Epithelial cell of proximal tubule (primary cell): ENCODE results near the gene OTOG. TPM values are rescaled to one million over a fixed set of nuclear protein-coding genes. Genes with fewer than 3 reads are reported as not detected.

Source experiments
- DNase-seq: peaks from one replicate; pipeline ENCODE4 v3.0.0-alpha.2; 2011; ENCODE audit warnings: low read depth
- H3K4me3 ChIP-seq: 2 replicates; pipeline ENCODE4 v1.5.1; 2011; ENCODE audit warnings: low read depth, mild to moderate bottlenecking, low read length
- CTCF ChIP-seq: conservative IDR thresholded peaks from 2 replicates; pipeline ENCODE4 v1.5.1; 2012; ENCODE audit warnings: low read depth, mild to moderate bottlenecking, low read length
- total RNA-seq: library from RNA; depleted of rRNA; stranded (reverse); fragments of >200 nt; gene quantifications from 2 replicates; pipeline ENCODE4 v1.2.3, GENCODE V29; 2015

OTOG gene
- total RNA-seq, 1 donor from 2014 or later: not detected

GRCh38 chr11:17506314-17506713 lies 40.7 kb upstream of the OTOG start:
- H3K4me3 ChIP-seq: no peak overlapping the region
- no peak for DNase-seq
- no peak for TF ChIP-seq CTCF

DNA sequence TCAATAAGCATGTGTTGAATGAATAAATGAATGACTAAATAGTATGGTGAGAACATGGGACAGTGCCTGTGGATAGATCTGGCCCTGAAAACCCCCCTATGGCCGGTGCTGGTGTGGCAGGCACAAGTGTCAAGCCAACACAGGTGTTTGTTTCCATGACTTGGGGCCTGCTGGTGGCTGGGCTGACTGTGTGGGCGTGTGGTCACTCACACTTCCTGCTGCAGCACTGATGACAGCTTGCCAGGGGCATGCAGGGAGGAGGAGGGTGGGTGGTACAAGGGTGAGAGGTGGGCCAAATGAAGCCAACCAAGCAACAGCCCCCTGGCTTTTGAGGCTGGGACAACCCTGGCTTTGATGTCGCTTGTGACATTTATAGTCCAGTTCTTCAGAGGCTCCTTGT lies 40.1 kb upstream of the OTOG start:
- TF ChIP-seq CTCF: no peak
- no peak overlapping the region for H3K4me3 ChIP-seq
- DNase-seq: no peak

GRCh38 chr11:17507773-17508172 lies 39.3 kb upstream of the OTOG start:
- no peak for DNase-seq
- no peak overlapping the region for H3K4me3 ChIP-seq
- TF ChIP-seq CTCF: no peak

GRCh38 chr11:17508306-17508705 lies 38.8 kb upstream of the OTOG start:
- no peak overlapping the region for H3K4me3 ChIP-seq
- no peak for TF ChIP-seq CTCF

DNA sequence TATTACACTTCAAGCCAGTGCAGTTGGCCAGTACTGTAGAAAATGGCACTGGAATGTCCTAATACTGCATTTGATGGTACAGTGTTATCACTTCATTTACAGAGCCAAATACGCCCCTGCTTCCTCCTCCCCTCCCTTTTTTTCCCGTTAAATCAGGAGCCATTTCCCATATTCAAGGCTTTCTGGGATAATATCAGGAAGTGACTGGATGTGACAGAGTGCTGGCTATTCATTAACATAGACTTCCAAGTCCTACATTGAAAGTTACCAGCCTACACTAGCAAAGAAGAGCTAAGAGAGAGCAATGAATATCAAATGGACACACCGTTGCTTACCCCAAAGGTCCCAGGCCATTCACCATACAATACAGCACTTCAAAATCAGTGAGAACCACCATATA lies 38.3 kb upstream of the OTOG start:
- no peak for TF ChIP-seq CTCF
- no peak for DNase-seq
- no peak overlapping the region for H3K4me3 ChIP-seq

More at GRCh38 chr11:17508306-17508705, 38.8 kb upstream of the OTOG start:
- peak; percentile 56 for DNase-seq

- DNase-seq: no peak
- no peak for TF ChIP-seq CTCF
- no peak overlapping the region for H3K4me3 ChIP-seq
These were observed 36.4 kb upstream of the OTOG start for GRCh38 chr11:17510507-17511206.

GRCh38 chr11:17511571-17511970 lies 35.5 kb upstream of the OTOG start:
- no peak for TF ChIP-seq CTCF
- DNase-seq: no peak
- H3K4me3 ChIP-seq: no peak overlapping the region
